ENCODE measurements around the gene NAT9. TPM values are rescaled to one million over a fixed set of nuclear protein-coding genes. Genes with fewer than 3 reads are reported as not detected.

The NAT9 gene
- total RNA-seq, 4 donors from 2014 or later, result 27.5 to 78.6 (median 43.2) TPM

DNA sequence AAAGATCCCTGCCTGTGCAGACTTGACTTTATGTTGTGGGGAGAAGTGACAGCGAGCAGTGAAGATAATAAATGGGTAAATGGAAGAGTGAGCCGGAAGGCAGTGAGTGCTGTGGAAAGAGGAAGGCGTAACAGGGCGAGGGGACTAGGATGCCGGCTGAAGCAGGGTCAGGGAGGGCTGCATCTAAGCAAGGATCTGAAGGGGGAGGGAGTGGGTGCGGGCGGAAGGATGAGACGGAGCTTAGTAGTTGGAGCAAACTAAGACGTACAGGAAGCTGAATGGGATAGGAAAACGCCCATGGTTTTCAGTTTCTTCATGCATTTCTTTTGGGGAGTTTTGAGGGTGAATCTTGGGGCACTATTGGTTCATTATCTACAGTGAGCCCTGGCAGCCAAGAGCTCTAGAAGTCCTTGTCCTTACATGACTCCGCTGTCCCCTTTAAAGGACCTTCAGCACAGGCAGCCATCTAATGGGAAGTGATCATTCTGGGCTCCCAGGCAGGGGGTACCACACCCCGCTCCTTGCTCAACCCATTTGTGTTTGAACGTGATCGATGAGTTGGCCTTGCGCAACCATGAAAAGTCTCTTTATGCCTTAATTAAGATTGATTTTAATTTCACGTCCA lies 10.4 kb upstream of the NAT9 start:
- TF ChIP-seq, protein P1, sequence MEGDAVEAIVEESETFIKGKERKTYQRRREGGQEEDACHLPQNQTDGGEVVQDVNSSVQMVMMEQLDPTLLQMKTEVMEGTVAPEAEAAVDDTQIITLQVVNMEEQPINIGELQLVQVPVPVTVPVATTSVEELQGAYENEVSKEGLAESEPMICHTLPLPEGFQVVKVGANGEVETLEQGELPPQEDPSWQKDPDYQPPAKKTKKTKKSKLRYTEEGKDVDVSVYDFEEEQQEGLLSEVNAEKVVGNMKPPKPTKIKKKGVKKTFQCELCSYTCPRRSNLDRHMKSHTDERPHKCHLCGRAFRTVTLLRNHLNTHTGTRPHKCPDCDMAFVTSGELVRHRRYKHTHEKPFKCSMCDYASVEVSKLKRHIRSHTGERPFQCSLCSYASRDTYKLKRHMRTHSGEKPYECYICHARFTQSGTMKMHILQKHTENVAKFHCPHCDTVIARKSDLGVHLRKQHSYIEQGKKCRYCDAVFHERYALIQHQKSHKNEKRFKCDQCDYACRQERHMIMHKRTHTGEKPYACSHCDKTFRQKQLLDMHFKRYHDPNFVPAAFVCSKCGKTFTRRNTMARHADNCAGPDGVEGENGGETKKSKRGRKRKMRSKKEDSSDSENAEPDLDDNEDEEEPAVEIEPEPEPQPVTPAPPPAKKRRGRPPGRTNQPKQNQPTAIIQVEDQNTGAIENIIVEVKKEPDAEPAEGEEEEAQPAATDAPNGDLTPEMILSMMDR (IDR thresholded peaks at IDR 0.05), result no peak
- TF ChIP-seq EP300 (IDR thresholded peaks at IDR 0.05) (no peak), POLR2A (IDR thresholded peaks at IDR 0.05) (no peak)
- WGBS, 2 donors, result 71 to 75% methylated on average over 16 of the region's 16 CpGs
- Histone ChIP-seq H3K4me3 (no peak overlapping the region), H3K27me3 (no peaks in the 10 kb centered on the region), H3K36me3 (peaks cover 0 to 67% (median 0%) of the 10 kb centered on the region in 3 donors), H3K4me1 (peaks cover 0 to 6% (median 2%) of the 10 kb centered on the region in 4 donors), H3K9me3 (no peaks in the 10 kb centered on the region), H3K27ac (no peak overlapping the region)
- peak in 1 of 2 donors; percentile 25 for DNase-seq (ENCODE audit: low spot score in 2 of 2)

DNA sequence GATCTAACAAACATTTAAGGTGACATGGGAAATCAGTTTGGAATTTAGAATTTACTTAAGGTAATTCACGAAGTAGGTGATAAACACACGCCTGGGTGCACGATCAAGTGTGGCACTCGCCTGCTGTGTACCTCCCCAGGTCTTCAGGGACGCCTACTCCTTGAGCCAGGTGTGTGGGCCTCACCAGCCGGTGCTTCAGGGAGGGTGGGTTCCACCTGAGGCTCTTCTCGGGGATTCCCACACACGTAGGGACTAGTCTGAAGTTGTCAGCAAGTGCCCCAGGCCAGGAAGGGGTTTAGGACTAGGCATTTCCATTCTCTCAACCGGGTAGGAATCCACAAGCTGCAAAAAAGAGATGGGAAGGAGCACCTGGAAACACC lies 9.8 kb upstream of the NAT9 start:
- Histone ChIP-seq H3K36me3 (peaks cover 0 to 68% (median 0%) of the 10 kb centered on the region in 3 donors), H3K27me3 (no peaks in the 10 kb centered on the region), H3K9me3 (no peaks in the 10 kb centered on the region), H3K4me3 (no peak overlapping the region), H3K27ac (no peak overlapping the region), H3K4me1 (peaks cover 0 to under 1% (median under 1%) of the 10 kb centered on the region in 4 donors)
- WGBS, 2 donors, result 85 to 87% methylated on average over 9 of the region's 9 CpGs
- no peak for DNase-seq (ENCODE audit: low spot score in 2 of 2)
- TF ChIP-seq EP300 (IDR thresholded peaks at IDR 0.05) (no peak), POLR2A (IDR thresholded peaks at IDR 0.05) (no peak)
- TF ChIP-seq, protein P1 (IDR thresholded peaks at IDR 0.05), result no peak

DNA sequence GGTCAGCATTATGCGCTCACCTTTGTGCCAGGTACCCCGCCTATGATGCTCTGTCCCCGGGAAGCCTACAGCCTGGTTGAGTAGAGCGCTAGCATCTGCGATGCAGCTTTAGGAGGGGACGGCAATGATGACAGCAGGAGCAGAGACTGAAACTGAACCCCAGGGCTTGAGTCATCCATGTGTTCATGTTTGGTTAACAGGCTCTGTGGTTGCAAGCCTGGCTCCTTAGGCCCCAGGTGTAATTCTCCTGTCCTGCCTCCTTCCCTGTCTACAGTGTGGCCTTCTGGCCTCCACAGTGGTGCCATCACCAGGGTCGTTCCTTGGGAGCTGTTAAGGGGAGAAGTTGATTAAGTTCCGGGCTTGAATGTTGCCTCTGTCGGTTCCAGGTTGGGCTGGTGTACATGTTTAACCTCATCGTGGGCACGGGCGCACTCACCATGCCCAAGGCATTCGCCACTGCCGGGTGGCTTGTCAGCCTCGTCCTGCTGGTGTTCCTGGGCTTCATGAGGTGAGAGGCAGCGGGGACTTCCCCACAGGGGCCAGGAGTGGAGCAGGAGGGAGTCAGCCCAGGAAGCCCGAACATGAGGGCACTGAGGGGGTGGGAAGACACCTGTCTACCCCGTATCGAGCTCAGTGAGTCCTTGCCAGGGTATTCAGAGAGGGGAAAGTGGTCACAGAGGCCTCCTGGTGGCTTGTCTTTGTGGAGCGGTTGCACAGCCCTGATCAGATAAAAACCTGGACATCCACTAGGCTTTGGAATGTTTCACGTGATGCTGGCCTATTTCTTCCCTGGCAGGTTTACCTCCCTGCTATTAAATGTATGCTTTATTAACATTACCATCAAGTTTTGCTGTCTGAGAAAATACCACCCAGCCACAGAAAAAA lies 9.2 kb upstream of the NAT9 start:
- Histone ChIP-seq H3K36me3 (peaks cover 0 to 65% (median 0%) of the 10 kb centered on the region in 3 donors), H3K4me1 (peaks cover 0 to 3% (median 0%) of the 10 kb centered on the region in 4 donors), H3K27me3 (no peaks in the 10 kb centered on the region), H3K27ac (no peak overlapping the region), H3K4me3 (no peak overlapping the region), H3K9me3 (no peaks in the 10 kb centered on the region)
- TF ChIP-seq, protein P1 (IDR thresholded peaks at IDR 0.05), result no peak
- no peak for TF ChIP-seq POLR2A (IDR thresholded peaks at IDR 0.05)
- WGBS, 2 donors, result 88% methylated on average over 20 to 21 of the region's 21 CpGs
- no peak for DNase-seq (ENCODE audit: low spot score in 2 of 2)

DNA sequence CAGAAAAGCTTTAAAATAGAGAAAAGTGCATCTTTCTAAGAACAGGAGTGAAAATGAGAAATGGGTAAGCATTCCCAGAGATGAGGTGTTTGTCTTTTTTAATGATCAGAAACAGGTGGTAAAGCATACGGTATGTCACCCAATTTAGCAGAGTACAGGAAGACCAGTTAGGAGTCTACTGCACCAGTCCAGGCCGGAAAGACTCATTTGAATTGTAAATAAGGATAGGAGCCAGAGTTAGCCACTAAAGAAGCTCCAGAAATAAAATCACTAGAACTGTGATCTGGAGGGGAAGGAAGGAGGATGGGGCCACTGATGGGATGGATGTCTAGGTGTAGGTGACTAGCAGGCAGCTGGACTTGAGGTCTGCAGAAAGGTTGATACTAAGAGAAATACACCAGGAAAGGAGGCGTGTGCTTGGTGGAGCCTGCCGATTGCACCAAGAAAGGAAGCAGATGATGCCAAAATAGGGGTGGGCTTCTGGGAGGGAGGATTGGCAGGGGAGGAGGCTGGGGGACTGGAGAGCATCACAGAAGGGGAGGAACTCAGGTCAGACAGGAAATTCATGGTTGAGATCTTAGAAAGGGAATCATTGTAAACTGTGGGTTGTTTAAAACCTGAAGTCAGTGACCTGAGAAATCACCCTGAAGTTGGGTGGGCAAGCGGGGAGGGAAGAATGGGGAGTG lies 8.1 kb upstream of the NAT9 start:
- Histone ChIP-seq H3K27me3 (no peaks in the 10 kb centered on the region), H3K4me1 (peaks cover 0 to 11% (median 2%) of the 10 kb centered on the region in 4 donors), H3K27ac (no peak overlapping the region), H3K36me3 (peaks cover 0 to 65% (median 0%) of the 10 kb centered on the region in 3 donors), H3K4me3 (no peak overlapping the region), H3K9me3 (no peaks in the 10 kb centered on the region)
- DNase-seq (ENCODE audit: low spot score in 2 of 2), result no peak
- TF ChIP-seq POLR2A (IDR thresholded peaks at IDR 0.05) (no peak), EP300 (IDR thresholded peaks at IDR 0.05) (no peak)
- TF ChIP-seq, protein P1 (IDR thresholded peaks at IDR 0.05), result no peak
- 79 to 80% methylated on average over 5 of the region's 5 CpGs for WGBS, 2 donors

All from tibial nerve (tissue), 4 donors.